Peyer's patch (tissue), 4 donors: ENCODE results near the gene ZNF563.

Experiments used
- POLR2A ChIP-seq, 2 donors: fragments of 450-650 bp; IDR thresholded peaks; one replicate each; pipeline ENCODE4 v1.5.1; 2017; ENCODE audit warnings: antibody characterized with exemption in 2 of 2, mild to moderate bottlenecking in 2 of 2, moderate library complexity in 2 of 2
- TF ChIP-seq, protein P1 (sequence below), 6 experiments: fragments of 450-650 bp in 4 of 6; fragments of 200-600 bp in 2 of 6; sonication (generic) in 1 of 6; IDR thresholded peaks; one replicate each; pipeline ENCODE4 v1.5.1; 2017 to 2019; ENCODE audit warnings: antibody characterized with exemption in 6 of 6, mild to moderate bottlenecking in 3 of 6, moderate library complexity in 1 of 6

DNA sequence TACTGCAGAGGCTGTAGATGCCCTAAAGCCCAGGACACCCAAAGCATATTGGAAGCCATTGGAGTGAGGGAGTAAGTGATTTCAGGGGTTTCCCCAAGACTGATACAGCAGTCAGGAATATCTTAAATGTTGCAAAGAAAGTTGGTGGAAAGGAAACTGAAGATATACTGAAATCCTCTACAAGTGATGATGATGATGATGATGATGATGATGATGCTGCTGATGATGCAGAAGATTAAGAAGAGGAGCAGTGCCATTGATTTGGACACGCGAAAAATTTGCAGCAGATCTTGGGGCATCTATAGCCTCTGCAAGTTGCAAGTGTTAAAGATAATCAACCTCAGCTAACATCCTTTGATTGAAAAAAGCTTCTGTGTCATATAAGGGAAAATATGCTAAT lies 62.6 kb downstream of the ZNF563 start:
- TF ChIP-seq, protein P1, sequence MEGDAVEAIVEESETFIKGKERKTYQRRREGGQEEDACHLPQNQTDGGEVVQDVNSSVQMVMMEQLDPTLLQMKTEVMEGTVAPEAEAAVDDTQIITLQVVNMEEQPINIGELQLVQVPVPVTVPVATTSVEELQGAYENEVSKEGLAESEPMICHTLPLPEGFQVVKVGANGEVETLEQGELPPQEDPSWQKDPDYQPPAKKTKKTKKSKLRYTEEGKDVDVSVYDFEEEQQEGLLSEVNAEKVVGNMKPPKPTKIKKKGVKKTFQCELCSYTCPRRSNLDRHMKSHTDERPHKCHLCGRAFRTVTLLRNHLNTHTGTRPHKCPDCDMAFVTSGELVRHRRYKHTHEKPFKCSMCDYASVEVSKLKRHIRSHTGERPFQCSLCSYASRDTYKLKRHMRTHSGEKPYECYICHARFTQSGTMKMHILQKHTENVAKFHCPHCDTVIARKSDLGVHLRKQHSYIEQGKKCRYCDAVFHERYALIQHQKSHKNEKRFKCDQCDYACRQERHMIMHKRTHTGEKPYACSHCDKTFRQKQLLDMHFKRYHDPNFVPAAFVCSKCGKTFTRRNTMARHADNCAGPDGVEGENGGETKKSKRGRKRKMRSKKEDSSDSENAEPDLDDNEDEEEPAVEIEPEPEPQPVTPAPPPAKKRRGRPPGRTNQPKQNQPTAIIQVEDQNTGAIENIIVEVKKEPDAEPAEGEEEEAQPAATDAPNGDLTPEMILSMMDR (IDR thresholded peaks at IDR 0.05), result no peak
- TF ChIP-seq POLR2A (IDR thresholded peaks at IDR 0.05), result no peak
